ENCODE measurements around the gene PLOD3.
A peak's percentile ranks its signal among the peaks of the same experiment; 100 is the strongest.

Gene PLOD3

GRCh38 chr7:101250324-101250723 is 32.9 kb upstream of the PLOD3 start:
- no peak overlapping the region for H3K4me3 ChIP-seq (ENCODE audit: low read length)
- no peak for DNase-seq (ENCODE audit: low read depth)
- no peak for TF ChIP-seq CTCF (IDR thresholded peaks at IDR 0.05; ENCODE audit: insufficient read depth, low read depth, low read length, missing control alignments)

- no peak for DNase-seq (ENCODE audit: low read depth)
- TF ChIP-seq CTCF (IDR thresholded peaks at IDR 0.05; ENCODE audit: insufficient read depth, low read depth, low read length, missing control alignments): peak; percentile 11
- H3K4me3 ChIP-seq (ENCODE audit: low read length): no peak overlapping the region
These were observed 30.9 kb upstream of the PLOD3 start for GRCh38 chr7:101248276-101248675.

- no peak for TF ChIP-seq CTCF (IDR thresholded peaks at IDR 0.05; ENCODE audit: insufficient read depth, low read depth, low read length, missing control alignments)
- no peak for DNase-seq (ENCODE audit: low read depth)
- H3K4me3 ChIP-seq (ENCODE audit: low read length): peak overlapping the region; percentile 93
These were observed 27.8 kb upstream of the PLOD3 start for GRCh38 chr7:101245147-101245668.

- TF ChIP-seq CTCF (IDR thresholded peaks at IDR 0.05; ENCODE audit: insufficient read depth, low read depth, low read length, missing control alignments): peak; percentile 77
- peak within 1 kb of the TSS; percentile 93 for H3K4me3 ChIP-seq (ENCODE audit: low read length)
- peak; percentile 94 for DNase-seq (ENCODE audit: low read depth)
These were observed 27.2 kb upstream of the PLOD3 start, which contains the start of gene FIS1 for GRCh38 chr7:101244375-101245146. TSS of gene FIS1 (minus strand) at chr7:101245081. CDS start at chr7:101245004, 77 bp downstream.

GRCh38 chr7:101243646-101244374 is 26.4 kb upstream of the PLOD3 start:
- no peak for TF ChIP-seq CTCF (IDR thresholded peaks at IDR 0.05; ENCODE audit: insufficient read depth, low read depth, low read length, missing control alignments)
- peak overlapping the region; percentile 93 for H3K4me3 ChIP-seq (ENCODE audit: low read length)
- no peak for DNase-seq (ENCODE audit: low read depth)

- no peak overlapping the region for H3K4me3 ChIP-seq (ENCODE audit: low read length)
- TF ChIP-seq CTCF (IDR thresholded peaks at IDR 0.05; ENCODE audit: insufficient read depth, low read depth, low read length, missing control alignments): no peak
- DNase-seq (ENCODE audit: low read depth): peak; percentile 75
These were observed 24.3 kb upstream of the PLOD3 start for GRCh38 chr7:101241443-101242349.

Measured in epithelial cell of esophagus (primary cell).